Measurements from ENCODE around the gene SLC9A3.

The SLC9A3 gene

DNA sequence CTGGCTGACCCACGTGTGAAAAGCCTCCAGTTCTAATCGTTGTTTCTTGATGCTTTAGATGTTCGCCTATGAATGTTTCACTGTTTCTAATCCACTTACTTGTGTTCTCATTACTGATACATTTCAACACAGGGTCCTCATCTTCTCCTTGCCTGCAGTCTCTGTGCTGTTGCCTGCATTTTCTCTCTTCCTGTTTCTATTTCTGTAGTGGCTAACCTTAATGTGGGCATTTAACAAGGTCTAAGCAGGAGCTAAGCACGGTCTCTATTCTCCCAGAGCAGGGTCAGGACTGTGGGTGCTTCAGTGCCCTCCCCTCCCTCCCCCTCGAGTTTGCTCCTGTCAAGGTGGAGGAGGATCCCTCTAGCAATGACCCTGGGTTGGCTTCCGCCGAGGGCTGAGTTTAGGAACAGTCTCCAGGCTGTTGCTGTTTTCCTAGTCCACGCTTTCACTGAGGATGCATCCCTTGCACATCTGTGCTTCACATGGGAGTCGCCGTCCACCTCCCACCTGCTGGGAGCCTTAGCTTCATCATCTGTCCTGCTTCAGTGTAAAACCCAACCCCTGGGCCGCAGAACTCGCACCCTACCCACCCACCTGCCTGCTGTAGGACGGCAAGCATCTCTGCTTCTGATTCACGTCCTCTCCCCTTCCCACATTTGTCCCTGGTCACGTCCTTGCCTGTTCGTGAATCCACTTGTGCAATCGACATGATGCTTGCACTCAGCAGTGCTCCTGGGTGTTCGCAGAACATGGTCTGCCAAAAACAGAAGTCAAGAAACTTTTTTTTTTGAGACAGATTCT is 83.6 kb downstream of the SLC9A3 start:
- no peak for DNase-seq

DNA sequence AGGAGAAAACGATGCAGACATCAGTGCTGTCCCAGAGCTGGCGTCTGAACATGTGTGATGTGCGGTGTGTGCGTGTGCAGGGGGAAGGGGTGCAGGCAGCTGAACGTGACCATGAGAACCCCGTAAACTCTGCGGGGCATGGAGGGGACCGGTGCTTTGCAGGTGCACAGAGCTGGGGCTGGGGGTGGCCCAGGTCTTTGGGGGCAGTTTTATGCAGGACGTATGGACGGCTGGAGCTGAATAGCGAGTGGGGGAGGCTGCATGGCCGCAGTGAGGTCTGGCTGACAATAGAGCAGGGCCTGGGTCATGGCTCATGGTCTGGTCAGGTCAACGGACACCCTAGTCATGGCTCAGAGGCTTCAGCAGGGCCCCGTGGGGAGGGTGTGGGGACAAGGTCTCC is 84.6 kb downstream of the SLC9A3 start:
- DNase-seq: no peak

DNA sequence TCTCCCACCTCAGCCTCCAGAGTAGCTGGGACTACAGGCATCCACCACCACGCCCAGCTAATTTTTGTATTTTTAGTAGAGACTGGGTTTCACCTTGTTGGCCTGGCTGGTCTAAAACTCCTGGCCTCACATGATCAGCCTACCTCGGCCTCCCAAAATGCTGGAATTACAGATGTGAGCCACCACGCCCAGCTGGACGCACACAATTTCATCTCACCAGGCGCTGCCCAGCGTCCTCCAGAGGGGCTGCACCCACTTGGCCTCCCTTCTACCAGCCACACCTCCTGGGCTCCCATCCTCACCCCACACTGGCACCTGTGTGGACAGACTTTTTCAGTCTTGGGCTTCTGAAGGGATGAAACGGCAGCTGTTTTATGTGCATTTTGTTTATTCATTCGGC is 85.1 kb downstream of the SLC9A3 start:
- DNase-seq: no peak

DNA sequence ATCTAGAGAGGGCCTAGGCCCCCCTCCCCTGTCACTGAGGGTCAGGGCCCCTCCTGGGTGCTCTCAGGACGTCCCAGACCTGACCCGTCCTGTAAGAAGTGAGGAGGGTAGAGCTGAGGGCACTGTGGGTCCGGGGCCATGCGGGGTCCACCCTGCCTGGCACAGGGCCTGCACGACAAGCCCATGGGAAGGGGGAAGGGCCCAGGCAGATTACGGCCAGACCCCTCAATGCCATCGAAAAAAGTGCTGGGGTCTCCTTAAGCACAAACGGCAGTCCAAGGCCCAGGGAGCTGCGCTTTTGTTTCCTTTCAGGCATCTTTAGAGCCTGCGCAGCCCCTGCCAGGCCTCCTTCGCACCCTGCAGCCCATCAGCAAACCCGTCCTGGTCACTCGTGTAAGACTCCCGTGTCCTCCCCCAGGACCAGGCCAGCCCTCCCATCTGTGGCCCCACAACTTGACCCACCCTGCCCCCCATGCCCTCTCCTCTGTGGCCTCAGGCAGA is 85.7 kb downstream of the SLC9A3 start:
- DNase-seq: no peak

DNA sequence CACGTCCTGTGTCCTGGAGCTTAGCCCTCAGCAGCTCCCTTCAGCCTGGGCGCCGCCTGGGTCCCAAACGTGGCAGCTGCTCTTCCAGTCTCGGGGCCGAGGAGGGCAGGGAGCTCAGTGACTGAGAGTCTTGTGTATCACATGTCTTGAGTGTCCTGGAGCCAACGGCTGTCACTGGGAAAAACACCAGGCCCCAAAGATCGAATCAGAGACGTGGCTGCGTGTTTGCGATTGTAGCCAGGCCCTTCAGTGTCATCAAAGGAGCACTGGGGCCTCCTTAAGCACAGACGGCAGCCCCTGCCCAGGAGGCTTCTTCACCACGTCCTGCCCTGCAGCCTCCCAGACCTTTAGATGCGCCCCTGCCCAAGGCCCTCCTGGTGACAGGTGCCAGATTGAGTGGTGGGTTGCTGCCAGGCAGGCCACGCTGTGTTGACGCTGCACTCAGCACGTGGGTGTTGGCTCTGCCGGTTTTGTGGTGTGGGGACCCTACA is 86.9 kb downstream of the SLC9A3 start:
- DNase-seq: no peak

DNA sequence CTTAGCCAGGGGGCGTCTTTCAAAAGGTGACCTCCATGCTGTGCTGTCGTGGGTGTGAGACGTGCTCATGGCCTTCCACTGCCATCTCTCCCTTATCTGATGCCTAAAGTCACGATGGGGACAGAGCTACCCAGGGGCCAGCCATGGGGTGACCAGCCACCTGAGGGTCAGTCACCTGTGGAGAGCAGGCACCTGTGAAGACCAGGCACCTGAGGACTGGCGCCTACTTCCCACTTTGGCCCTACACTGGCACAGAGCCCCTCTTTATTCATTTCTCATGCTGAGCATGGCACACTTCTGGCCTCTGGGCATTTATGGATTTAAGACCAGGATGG is 87.6 kb downstream of the SLC9A3 start:
- no peak for DNase-seq

DNA sequence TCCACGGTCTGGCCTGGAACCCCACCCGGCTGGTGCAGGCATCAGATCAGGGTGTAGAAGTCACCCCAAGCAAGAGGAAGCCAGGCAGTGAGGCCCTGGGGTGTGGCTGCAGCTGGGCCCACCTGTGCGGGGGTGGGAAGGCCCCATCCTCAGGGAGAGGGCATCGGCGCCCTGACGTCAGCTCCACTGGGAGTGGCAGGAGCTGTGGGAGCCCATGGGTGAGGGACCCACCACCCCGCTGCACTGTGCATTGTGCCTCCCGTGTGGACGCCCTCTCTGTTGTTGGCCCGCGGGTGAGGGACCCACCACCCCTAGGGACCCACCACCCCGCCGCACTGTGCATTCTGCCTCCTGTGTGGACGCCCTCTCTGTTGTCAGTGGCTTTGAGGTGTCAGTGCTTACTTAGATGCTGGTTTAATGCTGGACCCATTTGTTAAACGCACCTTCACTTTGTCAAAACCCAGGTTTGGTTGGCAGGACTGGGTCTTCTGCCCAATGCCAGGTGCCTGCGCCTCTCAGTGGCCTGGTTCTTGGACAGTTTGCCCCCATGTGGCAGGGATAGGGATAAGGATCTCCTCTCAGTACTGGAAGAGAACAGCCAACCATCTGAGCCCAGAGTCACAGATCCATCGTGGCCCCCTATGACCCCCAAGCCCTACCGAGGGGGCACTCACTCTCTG is 88.1 kb downstream of the SLC9A3 start:
- peak; percentile 17 for DNase-seq

DNA sequence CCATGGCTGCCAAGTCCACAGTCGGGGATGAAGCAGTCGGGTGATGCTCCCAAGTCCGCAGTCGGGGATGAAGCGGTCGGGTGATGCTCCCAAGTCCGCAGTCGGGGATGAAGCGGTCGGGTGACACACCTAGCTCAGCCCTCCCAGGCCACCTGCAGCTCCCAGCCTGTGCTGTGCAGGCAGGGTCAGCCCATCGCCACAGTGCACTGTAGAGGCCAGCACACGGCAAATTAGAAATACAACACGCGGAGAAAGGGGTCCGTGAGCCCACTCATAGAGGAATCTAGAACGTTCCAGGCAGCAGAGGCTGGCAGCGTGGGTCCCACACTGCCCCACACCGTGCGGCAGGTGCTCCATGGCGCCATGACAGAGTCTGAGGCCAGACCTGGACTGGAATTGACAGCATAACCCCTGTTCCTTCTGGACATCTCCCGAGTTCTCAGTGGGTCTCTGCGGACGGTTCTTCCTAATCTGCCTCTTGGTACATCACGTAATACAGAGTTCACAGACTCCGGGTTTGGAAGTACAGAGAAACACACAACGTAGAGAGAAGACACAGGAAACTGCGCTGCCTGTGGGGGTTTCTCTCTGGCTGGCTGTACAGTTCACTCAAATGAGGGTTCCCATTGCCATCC is 89.0 kb downstream of the SLC9A3 start:
- no peak for DNase-seq

DNA sequence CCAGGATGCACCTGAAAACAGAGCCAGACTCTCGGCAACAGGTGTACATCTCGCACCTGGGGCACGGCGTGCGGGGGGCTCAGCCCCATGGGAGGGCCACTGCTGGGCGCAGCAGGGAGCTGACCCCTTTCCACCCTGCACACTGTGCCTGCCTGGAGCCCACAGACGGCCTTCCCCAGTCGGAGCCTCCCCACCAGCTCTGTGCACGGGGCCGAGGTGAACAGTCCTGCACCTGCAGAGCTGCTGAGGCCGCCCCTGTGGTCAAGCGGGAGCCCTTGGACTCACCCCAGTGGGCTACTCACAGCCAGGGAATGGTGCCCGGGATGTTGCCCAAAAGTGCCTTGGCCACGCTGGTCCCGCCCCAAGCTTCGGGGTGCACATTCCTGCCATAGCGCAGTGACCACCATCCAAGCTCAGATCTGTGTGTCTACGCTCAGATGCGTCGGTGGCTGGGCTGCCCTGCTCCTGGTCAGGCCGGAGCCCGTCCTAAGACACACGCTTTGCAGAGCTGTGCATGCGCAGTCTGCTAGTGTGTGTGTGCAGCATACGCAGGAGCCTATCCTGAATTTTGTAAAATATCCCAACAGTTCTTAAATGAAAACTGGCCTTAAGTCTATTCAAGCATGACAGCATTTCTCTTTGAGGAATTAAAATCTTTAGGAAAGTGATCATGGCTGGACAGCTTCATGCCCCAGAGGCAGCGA is 89.7 kb downstream of the SLC9A3 start:
- no peak for DNase-seq

DNA sequence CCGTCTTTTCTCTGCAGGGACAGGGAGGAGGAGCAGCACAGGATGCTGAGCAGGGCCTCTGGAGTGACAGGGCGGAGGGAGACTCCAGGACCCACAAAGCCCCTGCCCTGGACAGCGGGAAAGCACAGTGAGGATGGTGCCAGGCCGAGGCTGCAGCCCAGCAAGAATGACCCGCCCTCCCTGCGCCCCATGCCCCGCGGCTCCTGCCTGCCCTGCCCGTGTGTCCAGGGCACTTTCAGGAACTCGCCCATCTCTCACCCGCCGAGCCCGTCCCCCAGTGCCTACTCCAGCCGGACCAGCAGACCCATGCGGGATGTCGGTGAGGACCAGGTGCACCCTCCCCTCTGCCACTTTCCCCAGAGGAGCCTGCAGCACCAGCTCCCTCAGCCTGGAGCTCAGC is 90.4 kb downstream of the SLC9A3 start:
- no peak for DNase-seq

DNA sequence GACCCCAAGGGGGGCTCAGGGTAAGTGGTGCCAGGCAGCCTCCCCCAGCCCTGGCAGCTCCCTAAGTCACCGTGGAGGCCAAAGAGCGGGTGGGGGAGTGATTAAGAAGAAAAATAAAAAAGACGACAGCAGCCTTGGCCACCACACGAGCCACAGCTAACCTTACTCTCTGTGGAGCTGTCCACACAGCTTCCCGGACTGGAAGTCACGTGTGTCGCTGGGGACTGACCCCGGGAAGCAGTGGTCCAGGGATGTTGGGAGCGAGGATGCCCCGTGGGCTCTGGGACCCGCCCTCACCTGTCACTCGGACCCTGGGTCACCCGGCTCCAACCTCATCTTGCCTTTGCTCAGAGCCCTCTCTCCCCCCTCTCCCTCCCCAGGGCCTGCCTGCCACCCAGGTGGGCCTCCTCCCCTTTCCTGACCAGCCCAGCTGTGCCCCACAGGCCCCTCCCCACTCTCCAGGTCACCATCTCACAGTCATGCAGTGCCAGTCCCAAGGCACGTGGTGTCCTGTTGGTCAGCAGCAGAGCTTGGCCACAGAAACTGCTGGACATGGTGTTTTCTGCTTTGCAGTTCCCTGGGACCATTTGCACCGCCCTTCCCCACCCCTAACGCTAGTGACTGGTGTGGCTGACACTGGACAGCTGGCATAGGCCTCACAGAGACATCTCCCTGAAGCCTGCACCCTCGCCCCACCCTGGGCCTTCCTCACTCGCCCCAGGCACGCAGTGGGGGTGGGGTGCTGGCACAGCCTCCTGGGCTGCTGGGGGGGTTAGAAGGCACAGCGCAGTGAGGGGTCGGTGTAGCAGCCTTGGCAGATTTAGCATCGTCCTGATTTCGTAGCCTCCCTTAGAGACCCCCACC is 91.1 kb downstream of the SLC9A3 start:
- DNase-seq: no peak

DNA sequence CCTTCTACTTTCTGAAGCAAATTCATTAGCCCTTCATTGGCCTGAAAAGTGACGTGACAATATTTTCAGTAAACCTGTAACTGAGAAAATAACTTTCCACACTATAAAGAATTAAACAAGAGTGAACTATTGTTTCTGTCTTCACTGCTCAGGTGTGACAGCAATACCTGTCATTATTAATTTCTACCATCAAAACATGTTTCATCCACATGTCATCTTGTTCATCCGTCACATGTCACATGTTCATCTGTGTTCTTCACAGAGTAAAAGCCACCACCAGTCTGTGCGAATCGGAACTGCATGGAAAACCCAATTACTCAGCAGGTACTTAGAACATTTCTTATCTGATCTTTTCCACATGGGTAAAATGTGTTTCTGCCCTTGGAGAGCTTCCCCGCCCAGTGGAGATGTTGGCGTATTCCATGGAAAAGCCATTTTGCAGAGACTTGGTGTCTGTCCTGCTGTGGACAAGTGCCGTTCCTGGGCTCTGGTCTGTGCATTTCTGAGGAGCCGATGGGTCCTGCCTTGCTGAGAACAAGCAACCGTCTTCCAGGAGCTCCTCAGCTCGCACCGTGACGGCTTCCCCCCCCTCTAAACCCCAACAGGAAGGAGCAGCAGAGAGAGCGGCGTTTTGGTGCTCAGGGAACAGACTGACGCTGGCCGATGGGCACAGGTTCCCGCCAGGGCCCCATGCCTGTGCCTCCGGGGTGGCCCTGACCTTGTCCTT is 91.9 kb downstream of the SLC9A3 start:
- no peak for DNase-seq

DNA sequence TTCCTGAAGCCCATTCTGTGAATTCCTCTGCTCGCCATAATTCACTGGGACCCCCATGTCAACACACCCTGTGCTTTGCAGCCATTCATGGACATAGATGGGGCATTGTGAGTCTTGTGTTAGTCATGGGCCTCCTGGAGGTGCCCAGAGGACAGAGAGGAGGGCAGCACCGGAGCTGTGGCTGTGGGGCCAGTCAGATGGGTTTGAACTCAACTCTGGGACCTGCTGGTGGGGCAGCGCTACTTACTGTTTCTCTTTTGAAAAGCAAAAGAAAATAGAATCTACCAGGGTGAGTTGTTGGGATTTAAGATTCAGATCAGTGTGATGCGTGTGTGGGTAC is 92.6 kb downstream of the SLC9A3 start:
- no peak for DNase-seq

DNA sequence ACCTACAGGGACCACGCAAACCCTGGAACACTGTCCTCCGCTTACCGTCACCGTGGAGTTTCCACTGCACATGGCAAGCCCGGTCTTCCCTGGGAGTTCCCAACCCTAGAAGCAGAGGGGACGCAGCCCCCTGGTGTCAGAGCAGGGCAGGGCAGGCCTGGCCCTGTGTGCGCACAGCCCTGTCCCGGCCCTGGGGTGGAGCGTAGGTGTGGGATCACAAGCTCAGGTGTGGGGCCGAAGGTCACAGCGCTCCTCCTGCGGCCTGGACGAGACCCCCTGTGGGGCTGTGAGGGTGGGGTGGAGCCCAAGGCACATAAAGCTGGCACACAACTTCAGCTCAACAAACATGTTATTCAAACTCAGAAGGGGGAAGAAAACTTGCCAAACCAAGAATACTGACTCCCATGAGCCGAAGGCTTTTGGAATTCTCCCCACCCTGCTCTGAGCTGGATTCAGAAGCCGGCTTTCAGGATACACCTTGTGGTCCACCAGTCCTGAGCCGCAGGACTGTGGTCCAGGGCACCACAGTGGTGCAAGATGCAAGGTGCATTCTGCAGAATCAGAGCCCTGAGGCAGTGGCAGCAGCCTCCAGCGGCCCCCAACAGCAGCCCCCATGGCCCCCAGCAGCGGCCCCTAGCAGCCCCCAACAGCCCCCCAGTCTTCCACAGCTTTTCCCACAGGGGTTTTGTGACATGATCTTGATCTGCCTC is 93.1 kb downstream of the SLC9A3 start:
- DNase-seq: no peak

DNA sequence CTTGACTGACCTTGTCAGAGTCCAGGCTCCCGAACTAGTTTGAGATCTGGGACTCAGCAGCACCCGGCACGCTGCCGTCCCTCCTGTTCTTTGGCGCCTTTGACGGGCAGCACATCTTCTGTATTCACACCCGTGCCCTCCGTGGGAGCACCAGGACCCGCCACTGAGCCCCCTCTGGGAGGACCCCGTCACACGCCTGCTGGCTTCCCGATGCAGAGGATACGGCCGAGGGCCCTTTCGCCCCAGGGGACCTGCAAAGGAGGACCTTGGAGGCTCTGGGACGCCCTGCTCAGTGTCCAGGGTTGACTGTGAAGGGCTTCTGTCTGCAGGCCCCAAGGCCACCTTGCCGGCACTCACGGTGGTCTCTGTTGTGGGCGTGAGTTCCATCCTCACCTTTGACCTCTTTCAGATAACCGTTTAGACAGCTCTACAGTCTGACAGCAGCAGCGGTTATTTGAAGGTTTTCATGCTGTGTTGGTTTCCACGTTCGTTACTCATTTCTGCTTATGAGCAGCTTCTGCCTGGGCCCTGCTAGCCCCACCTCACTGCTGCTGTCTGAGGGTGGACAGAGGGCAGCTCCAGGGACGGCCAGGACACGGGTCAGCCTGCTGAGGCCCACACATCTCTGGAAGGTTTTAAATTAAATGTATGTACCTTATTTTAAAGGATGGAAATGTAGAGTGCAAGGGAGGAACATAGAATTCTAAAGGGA is 93.9 kb downstream of the SLC9A3 start:
- DNase-seq: no peak

DNA sequence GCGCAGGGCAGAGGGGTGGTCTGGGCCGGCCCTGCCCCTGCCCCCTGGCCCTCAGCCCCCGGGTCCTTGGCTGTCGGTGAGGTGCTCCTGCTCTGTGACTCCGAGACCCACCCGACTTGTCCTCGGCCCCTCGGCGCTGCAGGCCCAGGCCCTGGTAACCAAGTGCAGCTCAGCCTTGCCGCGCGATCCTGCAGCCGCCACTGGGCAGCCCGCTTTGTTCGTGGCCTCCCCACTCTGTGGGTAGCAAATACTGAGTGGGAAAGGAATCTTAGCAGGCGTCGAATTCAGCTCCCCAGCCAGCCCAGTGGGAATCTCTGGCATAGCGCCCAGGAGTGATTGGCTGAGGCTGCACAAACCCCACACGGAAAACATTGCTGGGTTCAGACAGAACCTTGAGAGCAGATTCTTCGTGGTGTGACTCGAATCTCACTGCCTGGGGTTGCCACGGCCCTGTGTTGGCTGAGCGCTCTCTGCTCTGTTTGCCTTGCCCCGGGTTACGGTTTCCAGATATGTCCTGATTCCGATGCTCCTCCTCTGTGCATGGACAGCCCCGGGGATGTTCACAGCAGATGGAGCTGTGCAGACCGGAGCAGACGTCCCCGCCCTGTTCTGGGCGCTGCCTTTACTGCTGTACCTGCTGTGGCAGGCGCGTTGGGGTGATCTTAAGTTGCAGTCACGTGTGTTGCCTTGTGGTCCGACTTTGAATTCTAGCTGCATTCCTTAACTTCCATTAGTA is 94.6 kb downstream of the SLC9A3 start:
- no peak for DNase-seq

DNA sequence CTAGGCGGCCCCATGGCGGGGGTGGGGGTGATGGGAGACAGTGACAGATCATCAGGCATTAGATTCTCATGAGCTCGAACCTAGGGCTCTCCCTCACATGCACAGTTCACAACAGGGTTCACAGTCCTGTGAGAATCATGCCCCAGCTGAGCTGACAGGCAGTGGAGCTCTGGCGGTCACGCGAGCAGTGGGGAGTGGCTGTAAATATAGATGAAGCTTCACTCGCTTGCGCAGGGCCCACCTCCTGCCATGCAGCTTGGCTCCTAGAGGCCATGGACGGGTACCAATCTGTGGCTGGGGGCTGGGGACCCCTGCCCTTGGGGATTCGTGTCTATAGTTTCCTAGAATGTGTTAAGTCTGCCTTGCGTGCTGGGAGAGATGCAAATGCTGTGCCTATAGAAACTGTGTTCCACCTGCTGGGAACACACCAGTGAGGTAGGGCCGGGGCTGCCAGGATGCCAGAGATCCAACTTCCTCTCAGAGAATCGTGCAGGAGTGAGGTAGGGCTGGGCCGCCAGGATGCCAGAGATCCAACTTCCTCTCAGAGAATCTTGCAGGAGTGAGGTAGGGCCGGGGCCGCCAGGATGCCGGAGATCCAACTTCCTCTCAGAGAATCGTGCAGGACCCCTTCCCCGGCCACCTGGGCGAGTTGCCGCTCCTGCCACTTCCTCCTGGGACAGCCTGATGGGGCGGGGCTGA is 95.3 kb downstream of the SLC9A3 start:
- DNase-seq: no peak

DNA sequence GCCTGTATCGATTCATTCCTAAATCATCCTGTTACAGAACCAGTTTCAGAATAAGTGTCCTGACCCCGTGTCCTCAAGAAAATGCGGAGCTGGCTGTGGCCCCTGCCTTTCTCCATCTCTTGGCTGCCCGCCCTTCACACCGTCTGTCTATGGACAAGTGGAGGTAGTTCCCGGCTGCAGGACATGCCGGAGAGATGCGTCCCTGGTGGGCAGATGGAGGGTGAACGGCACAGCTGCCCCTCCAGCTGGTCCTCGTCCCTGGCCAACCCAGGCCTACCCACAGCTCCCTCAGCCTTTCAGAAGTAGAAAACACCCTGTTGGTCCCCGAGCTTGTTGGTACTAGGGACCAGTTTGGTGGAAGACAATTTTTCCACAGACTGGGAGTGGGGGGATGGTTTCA is 96.0 kb downstream of the SLC9A3 start:
- no peak for DNase-seq
